Measurements from ENCODE around the gene UGT2B10.

DNA sequence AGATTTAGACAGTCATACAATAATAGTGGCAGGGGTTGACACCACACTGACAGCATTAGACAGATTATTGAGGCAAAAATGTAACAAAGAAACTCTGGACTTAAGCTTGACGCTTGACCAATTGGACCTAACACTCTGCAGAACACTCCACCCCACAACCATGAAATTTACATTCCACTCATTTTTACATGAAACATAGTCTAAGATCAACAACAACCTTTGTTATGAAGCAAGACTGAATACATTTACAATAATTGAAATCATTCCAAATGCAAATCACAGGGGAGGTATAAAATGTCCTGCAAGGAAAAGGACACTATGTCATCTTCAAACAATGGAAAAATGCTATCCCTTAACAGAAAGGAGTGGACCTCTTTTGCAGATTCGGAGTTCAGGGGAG lies 4.9 kb upstream of the UGT2B10 start:
- TF ChIP-seq SOX5 (CRISPR knock-in tag; IDR thresholded peaks at IDR 0.05; ENCODE audit: borderline replicate concordance) (no peak), POLR2A (IDR thresholded peaks at IDR 0.05; ENCODE audit: insufficient read depth in 1 of 2, low read depth in 2 of 2, low read length in 2 of 2) (no peak)
- TF ChIP-seq, protein P1, sequence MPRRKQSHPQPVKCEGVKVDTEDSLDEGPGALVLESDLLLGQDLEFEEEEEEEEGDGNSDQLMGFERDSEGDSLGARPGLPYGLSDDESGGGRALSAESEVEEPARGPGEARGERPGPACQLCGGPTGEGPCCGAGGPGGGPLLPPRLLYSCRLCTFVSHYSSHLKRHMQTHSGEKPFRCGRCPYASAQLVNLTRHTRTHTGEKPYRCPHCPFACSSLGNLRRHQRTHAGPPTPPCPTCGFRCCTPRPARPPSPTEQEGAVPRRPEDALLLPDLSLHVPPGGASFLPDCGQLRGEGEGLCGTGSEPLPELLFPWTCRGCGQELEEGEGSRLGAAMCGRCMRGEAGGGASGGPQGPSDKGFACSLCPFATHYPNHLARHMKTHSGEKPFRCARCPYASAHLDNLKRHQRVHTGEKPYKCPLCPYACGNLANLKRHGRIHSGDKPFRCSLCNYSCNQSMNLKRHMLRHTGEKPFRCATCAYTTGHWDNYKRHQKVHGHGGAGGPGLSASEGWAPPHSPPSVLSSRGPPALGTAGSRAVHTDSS (CRISPR knock-in tag; conservative IDR thresholded peaks at IDR 0.05) = no peak
- TF ChIP-seq, protein P2, sequence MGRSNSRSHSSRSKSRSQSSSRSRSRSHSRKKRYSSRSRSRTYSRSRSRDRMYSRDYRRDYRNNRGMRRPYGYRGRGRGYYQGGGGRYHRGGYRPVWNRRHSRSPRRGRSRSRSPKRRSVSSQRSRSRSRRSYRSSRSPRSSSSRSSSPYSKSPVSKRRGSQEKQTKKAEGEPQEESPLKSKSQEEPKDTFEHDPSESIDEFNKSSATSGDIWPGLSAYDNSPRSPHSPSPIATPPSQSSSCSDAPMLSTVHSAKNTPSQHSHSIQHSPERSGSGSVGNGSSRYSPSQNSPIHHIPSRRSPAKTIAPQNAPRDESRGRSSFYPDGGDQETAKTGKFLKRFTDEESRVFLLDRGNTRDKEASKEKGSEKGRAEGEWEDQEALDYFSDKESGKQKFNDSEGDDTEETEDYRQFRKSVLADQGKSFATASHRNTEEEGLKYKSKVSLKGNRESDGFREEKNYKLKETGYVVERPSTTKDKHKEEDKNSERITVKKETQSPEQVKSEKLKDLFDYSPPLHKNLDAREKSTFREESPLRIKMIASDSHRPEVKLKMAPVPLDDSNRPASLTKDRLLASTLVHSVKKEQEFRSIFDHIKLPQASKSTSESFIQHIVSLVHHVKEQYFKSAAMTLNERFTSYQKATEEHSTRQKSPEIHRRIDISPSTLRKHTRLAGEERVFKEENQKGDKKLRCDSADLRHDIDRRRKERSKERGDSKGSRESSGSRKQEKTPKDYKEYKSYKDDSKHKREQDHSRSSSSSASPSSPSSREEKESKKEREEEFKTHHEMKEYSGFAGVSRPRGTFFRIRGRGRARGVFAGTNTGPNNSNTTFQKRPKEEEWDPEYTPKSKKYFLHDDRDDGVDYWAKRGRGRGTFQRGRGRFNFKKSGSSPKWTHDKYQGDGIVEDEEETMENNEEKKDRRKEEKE (IDR thresholded peaks at IDR 0.05) = no peak
